D721Med (cell line): ENCODE data around the gene UCN.
"Not testable (repeated sequence)": the region's sequence is repeated elsewhere in the genome, so short reads cannot be mapped to it uniquely, and the experiment has no call there.

Source experiments
- DNase-seq: peaks from one replicate; pipeline ENCODE4 v3.0.0; 2011; ENCODE audit warnings: low spot score; ENCODE audit not compliant: insufficient read length
- FAIRE-seq: peaks from 2 replicates; lab custom pipeline; 2011; peaks lifted over from hg19 to GRCh38; lab: Jason Lieb, UNC
- CTCF ChIP-seq: IDR thresholded peaks from 2 replicates; pipeline ENCODE4 v1.5.1; 2012; ENCODE audit warnings: mild to moderate bottlenecking, control low read depth; ENCODE audit not compliant: insufficient read depth; ENCODE audit errors: missing control alignments

UCN gene

GRCh38 chr2:27271631-27272340 lies 36.5 kb downstream of the UCN start:
- FAIRE-seq (no peak), DNase-seq (no peak)
- no peak for TF ChIP-seq CTCF

- DNase-seq (no peak), FAIRE-seq (no peak)
- no peak for TF ChIP-seq CTCF
Measured at GRCh38 chr2:27270670-27271069, 37.6 kb downstream of the UCN start.

GRCh38 chr2:27270131-27270530 lies 38.1 kb downstream of the UCN start:
- FAIRE-seq (no peak), DNase-seq (no peak)
- TF ChIP-seq CTCF: no peak

DNA sequence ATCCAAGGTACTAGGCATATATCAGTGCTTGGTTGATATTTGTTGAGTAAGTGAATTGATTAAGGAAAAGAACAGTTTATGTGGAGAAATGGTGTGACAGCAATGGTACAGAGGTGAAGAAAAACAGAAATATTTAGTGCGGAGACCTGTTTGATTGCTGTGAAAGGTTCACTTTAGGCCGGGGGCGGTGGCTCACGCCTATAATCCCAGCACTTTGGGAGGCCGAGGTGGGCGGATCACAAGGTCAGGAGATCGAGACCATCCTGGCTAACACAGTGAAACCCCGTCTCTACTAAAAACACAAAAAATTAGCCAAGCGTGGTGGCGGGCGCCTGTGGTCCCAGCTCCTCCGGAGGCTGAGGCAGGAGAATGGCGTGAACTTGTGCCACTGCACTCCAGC lies 39.9 kb downstream of the UCN start:
- not testable (repeated sequence) for FAIRE-seq, DNase-seq

- FAIRE-seq (no peak), DNase-seq (no peak)
- TF ChIP-seq CTCF: no peak
Measured at GRCh38 chr2:27265536-27265870, 42.7 kb downstream of the UCN start.

DNA sequence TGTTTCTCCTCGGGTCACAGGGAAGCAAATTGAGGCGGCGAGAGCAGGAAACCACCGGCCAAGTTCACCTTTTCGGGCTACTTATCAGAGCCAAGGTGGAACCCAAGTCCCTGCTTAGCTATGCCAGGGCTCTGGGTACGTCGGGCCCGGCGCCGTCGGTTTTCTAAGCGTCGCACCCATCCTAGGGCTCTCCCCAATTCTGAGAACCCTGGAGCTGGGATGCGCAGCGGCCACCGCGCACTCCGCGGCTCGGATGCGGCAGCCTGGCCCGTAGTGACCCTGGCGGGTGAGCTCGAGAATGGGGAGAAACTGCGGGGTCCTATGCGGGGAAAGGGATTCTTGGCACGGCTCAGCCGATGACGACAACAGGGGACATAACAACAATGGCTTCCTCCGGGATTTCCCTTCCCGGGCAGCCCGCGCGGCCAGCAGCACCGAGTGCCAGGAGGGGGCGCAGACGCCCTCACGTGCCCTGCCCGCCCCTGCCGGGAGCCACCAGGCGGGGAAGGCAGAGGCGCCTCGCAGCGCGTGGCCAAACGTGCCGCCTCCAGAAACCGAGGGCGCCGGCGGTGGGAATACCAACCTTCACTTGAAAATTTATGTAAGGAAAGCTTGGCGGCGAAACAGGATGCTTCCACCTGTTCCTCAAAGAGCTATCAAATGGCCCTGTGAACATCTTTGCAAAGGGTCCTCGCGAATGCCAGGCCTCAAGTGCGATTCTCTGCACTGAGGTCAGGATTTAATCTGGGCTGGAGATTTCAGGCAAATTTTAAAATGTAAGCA lies 43.3 kb downstream of the UCN start:
- TF ChIP-seq CTCF: peak; percentile 61
- FAIRE-seq: no peak
- peak; percentile 77 for DNase-seq

- DNase-seq: no peak
- no peak for TF ChIP-seq CTCF
- no peak for FAIRE-seq
Measured at GRCh38 chr2:27264253-27264752, 43.9 kb downstream of the UCN start.
